Right forelimb (tissue), 1 donor: Measurements from ENCODE around the gene HIVEP1.

Experiments
- DNase-seq: peaks from one replicate; pipeline ENCODE4 v3.0.0-alpha.2; 2018

The HIVEP1 gene

DNA sequence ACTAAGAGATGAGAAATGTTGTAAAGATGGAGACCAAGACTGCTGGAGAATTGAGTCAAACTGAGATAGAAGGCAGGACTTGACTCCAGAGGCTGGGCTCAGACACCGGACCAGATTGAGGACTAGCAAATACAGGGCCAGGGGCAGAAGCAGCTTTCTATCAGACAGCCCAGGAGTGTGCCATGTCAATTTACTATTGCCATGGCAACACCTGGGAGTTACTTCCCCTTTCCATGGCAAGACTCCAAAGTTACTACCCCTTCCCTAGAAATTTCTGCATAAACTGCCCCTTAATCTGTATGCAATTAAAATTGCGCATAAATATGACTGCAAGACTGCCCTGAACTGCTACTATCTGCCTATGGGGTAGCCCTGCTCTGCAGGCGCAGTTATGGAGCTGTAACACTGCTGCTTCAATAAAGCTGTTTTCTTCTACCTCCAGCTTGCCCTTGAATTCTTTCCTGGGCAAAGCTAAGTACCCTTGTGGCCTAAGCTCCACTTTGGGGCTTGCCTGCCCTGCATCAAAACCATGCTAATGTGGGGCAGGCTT lies 188.0 kb downstream of the HIVEP1 start:
- no peak for DNase-seq

- DNase-seq = no peak
Observed at GRCh38 chr6:12200761-12201160, 188.6 kb downstream of the HIVEP1 start.

DNA sequence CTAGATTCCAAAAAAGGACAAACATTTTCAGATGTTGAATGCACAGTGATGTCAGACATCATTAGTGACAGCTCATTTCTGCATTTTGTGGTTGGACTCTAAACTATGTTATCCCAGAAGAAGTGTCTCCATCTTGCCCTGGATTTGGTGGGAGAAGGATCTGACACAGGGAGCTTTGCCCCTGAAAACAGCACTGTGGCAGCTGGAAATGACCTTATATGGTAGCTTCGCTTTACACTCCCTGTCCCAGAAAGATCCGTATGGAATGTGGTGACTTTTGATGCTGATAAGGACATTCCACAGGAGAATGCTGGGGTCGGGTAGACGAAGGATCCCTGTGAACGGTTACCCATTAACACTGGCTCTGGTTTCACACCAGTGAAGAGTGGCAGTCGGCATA lies 190.9 kb downstream of the HIVEP1 start:
- DNase-seq = no peak

DNA sequence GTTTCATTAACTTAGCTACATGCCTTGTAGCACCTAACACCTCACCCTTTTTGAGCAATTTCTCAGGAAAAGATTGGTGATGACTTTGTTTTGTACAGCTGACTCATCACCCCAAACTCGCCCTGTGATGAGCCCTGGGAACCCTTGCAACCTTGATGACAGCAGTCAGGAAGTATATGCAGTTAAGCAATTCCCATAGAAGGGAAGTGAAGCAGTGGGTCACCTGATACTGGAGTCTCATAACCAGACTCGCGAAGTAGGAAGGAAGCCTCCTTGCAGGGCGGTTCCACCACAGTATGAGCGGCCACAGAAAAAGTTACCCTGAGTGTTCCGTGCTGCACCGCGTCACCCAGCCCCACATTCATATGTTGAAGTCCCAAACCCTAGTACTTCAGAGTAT lies 196.1 kb downstream of the HIVEP1 start:
- no peak for DNase-seq

DNA sequence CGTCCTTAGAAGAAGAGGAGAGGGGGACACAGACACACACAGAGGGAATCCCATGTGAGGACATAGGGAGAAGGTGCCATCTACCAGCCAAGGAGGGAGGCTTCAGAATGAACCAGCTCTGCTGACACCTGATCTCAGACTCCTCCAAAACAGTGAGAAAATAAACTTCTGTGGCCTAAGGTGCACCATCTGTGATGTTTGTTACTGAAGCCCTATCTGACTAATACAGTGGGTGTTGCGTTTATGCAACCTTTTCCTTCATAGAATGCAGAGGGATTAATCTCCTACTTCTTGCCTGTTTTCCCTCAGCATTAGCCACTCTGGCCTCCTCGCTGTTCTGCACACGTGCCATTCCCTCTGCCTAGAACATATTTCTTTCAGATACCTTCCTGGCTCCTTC lies 196.6 kb downstream of the HIVEP1 start:
- no peak for DNase-seq
